GM04504 (cell line): ENCODE results near the gene TTLL5.

ENCODE experiments used
- DNase-seq: peaks from one replicate; pipeline ENCODE4 v3.0.0-alpha.2; 2012; ENCODE audit warnings: low read depth

The TTLL5 gene

DNA sequence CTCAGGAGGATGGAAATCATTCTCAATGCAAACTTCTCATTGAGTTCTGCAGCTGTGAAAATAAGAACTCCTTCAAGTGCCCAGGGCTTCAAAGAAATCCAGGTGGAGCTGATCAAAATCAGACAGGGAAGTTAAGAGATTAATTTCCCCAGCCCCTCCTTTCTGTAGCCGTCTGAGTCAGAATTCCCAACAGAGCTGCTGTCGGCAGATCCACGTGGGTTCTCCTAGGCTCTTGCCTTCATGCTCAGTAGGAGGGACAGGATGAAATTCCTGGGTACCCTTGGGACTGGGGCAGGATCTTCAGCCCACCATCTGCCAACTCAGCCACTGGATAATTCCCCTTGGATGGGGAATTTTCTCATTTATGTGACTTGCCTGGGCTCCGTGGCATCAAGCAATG, 307.4 kb downstream of the TTLL5 start:
- no peak for DNase-seq

DNA sequence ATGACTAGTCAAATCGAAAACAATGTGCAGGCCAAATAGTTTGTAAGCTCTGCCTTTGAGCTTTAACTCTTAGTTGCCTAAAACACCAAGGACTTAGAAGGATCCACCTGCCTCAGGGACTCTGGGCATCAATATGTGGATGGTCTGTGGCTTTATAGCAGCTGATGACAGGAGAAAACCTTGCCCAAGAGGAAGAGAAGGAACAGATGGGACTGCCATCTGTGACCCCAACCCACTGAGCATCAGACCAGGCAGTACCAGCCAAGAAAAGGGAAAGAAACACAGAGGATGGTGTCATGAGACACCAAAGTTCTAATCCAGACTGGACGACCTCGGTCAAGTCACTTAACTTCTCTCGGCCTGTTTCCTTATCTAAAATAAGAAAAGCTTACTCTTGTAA, 308.1 kb downstream of the TTLL5 start:
- DNase-seq: no peak

DNA sequence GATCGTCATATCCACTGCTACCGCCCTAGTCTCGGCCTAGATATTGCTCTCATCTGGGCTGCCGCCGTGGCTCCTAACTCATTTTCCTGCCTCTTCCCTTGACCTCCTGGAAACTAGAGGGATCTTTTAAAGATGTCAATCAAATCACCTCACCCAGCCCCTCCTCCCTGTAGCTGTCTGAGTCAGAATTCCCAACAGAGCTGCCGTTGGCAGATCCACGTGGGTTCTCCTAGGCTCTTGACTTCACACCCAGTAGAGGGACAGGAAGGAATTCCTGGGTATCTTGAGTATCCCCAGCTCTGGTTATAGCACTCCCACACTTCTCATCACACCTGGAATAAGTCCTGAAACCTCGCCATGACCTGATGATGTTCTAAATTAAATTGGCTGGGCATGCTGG, 308.8 kb downstream of the TTLL5 start:
- no peak for DNase-seq

DNA sequence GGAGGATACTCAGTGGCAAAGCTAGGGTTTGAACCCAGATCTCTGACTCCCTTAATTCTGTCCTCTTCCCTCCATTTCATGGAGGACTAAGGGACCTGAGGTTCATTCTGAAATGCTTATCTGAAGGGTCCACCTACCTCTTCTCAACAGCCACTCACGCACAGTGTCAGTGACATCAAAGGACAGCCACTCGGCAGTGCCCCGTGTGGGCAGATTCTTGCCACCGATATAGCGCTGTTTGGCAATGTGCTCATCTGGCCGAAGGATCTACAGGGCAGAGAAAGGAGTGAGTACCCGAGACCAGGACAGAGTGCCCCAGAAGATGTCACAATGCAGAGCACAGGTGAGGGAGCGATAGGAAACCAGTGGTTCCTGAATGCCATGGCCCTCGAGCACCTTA, 309.9 kb downstream of the TTLL5 start:
- DNase-seq: no peak

DNA sequence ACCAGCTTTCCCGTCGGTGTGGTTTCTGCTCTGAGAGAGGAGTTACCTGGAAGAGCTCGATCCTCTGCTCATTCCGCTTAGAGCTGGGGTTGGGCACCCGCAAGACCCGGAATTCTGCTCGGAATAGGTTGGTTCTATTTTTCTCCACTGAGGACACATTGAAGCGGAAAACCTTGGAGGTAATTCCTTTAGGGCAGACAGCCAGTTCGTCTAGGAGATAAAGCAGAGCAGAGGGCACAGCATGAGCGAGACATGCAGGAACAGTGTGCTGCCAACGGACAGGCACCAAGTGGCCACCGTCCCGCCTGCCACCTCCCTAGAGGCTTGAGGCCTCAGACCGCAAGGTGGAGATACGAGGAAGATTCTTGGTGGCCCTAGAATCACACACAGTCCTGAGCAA, 310.5 kb downstream of the TTLL5 start:
- DNase-seq: no peak

DNA sequence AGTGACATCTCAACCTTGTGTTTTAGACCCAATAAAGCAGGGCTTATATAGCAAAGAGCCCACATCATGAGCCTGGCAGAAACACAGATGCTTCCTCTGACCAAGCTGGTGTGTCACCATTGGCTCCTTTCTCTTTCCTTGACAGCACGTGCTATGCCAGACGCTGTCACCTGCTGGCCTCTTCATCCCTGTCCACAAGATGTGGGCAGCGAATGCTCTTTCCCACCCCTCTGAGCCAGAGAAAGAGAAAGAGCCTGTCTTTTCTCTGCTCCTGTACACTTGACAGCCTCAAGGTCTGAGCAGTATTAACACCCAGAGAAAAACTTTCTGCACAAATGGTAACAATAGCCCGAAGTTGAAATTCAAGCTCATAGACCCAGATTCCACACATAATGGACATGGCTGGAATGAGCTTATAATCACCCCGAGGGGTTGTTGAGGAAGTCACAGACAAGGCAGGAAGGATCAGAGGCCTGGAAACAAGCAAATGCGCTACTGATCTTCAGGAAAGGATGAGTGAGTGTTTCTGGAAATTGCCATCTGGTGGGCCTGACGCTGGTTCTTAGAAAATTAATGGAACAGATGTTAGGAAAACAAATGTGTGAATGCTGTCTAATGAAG, 311.9 kb downstream of the TTLL5 start:
- no peak for DNase-seq

DNA sequence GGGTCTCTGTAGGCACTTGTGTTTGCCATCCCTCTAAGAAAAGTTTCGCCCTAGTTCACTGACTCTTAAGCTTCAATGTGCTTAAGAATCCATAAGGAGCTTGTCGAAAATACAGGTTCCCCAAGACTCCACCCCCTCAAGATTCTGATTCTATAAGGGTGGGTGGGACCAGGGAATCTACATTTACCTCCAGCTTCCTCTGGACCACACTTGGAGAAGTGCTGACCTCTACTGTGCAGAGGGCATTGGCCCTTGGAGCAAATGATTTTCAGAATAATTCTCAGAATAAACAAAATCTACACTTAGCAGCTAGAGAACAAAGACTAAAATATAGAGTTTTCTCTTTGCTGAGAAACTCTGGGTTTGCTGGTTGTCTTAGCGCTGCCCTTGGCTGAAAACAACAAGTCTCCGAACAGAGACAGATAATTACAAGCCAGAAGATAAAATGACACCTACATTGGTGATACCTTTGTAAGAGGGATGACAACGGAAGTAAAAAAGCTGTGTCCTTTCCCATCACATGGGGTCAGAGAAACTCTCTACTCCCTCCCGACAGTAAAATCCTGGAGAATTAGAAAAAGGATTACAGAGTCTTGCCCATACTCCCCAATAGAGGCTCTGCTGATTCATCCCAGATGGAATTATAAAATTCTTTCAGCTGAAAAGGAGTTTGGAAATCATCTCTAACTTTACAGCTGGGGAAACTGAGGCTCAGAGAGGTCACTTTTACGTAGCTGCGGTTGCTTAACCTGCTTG, 316.0 kb downstream of the TTLL5 start:
- no peak for DNase-seq

DNA sequence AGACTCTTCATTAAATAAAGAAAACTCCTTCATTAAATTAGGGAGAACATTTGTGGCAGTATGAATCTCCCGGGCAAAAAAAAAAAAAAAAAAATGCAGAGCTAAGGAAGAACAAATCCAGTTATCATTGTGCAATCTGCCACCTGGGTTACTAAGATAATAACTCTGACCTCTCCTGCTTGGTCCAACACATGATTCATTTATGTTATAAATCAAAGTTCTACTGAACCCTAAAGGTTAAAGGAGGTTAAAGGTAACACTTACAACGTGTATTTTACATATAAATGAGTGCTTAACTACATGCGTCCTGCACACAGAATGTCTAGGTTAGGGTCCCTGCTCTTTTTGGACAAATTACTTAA, 316.5 kb downstream of the TTLL5 start:
- no peak for DNase-seq

DNA sequence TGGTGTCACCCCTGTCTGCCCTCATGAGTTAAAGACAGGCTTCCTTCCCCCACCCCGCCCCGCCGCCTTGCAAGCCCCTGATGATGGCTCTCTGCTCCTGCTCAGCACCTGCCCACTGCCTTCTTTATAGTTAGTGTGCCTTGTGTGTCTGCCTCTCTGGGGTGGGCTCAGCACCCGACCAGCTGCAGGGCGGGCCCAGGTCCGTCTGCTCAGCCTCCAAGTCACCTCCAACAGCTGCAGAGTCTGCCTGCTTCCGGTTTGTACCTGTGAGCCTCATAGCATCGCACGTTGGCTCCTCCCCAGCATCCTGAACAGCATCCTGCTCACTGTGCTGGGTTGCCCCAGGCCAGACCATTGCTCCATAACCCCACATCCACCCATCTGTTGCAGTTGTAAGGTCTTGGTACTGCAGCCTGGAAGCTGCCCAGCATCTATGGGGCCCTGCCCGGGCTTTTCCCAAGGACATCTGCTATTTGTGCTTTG, 317.2 kb downstream of the TTLL5 start:
- no peak for DNase-seq

DNA sequence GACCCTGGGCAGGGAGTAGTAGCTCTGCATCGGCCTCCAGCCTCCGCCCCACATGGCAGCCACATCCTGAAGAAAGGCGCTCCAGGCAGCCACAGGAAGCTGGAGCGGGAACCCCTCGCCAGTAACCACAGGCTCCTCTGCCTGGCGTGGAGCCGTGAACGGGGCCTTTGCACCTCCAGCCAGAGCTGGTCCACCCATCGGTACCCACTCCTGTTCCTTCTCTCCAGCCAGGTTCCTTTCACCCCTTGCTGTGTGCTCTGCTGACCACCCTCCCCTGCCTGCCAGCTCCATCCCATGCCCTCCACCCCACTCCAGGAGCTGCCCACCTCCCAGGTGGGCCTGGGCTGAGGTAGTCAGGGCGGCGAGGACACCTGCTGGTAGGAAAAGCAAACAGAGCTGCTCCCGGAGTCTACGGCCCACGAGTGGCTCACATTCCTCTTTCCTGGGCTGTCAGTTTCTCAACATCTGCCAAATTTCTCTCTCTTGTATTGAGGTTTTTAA, 318.1 kb downstream of the TTLL5 start:
- no peak for DNase-seq

DNA sequence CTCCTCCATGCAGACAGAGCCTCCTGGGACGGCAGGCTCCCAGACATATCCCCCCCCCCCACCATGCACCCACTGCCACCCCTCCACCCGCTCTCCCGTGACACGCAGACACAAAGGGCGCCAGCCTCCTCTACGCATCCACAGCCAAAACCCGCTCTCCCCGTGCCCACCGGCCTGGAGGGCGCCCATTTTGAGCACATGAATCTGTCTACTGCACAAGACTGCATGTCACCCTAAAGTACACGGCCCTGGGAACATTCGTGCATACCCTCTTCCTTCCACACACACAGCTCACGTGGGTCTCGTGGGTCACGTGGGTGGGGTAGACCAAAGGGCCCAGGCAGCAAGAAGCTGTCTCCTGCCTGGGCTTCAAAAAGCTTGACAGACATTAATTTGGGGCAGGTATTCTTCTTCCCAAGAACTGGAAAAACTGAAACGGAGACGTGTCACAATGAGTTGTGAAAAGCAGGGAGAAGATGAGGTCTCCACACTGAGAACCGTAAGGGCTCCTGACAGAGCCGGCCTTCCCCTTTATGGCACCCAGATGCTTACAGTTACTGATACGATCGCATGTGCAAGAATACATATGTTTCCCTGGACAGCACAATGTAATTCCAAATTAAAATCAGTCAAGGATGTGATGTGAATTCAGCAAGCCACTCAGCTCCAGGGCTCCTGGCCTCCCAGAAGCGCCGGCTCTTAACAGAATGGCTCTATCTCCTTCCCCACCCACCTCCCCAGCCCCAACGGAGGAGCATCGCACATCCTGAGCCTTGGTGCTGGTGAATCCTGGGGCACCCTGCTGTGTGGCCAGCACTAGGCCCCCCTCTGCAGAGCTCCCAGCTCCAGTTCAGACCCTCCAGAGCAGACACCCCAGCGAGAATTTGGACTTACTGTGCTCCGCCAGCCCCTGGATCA, 318.9 kb downstream of the TTLL5 start:
- no peak for DNase-seq

DNA sequence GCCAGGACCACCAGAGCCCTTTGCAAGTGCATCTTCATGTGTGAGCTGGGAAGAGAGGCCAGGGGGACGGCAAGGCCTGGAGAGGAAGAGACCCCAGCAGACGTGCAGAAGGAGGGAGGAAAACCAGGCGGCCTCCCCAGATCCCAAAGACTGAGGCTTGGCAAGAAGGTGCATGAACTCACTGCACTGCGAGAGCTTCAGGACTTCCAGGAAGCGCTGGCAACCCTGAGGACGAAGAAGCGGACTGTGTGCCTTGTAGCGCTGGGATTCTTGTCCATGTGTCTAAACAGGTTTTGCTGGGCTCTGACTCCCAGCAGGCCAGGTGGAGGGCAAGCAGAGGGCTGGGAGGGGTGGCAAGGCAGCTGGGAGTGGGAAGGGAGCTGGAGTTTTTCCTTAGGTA, 319.8 kb downstream of the TTLL5 start:
- no peak for DNase-seq

DNA sequence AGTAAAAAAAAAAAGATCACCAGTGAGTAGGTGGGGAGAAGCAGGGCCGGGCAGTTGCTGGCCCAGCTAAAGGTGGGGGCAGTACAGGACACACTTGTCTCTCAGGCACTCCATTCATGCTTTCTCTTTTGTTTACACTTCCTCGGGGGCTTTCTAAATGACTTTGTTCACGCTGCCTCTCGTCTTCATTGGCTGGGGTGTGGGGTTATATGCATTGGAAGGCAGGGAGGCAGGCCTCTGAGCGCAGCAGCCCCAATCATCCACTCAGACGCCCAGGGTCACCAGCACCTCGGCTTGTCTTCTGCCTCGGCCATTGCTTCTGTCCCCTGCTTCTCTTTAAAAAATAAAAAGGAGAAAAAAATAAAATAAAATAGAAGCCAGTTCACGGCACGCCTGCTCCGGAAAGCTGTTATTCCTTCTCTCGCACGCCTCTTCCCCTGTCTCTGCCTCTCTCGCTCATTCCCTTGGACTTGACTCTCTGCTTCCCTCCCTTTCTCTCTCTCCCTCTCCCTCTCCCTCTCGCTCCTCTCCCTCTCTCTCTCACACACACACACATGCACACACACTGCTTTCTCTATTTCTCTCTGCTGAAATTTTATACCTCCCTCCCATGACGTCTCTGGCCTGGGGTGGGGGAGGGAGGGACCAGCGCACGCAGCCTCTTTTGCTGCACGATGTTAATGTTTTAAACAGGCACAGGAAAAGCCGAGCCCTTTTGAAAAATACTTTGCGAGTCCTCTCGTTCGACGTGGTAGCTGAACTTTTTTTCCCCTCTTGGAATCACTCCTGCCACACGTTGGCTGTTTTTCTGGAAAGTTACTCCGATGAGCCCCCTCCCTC, 320.6 kb downstream of the TTLL5 start, which contains the start of gene TGFB3:
Gene TGFB3, minus strand, starts transcription at position 570 of the 840 bp plus-strand sequence. CDS start 1,102 bp downstream, outside the sequence.
- DNase-seq: peak; percentile 72

DNA sequence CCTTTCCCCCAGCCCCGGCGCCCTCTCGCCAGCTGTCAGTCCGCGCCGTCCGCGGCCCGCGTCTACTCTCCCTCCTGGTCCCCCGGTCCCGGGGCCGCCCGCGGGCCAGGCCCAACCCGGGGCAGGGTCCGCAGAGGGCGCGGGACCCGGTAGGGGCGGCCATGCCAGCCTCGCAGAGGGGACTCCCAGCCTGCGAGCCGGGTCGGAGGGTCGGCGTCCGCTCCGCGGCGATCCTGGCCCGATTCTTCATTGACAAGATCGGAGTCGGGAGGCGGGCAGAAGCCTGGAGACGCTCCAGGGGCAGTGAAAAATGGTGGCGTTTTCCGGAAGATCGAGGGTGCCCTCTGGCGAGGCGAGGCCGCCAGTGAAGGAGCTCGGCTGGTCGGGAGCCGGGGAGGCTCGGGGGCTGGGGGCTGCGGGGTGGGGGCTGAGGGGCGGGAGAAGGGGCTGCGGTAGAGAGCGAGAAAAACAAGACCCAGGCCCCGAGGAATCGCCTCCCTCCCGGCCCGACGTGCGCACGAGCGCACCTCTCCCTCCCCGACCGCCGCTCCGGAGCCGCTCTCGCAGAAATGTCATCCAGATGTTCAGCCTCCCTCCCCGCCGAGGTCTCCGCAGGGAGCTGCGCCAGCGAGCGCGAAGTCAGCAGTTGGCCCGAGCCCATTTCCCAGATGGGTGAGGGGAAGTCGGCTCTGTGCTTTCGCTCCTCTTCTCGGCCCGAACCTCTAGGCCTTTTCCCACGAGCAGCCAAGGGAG, 321.4 kb downstream of the TTLL5 start:
- peak; percentile 65 for DNase-seq

DNA sequence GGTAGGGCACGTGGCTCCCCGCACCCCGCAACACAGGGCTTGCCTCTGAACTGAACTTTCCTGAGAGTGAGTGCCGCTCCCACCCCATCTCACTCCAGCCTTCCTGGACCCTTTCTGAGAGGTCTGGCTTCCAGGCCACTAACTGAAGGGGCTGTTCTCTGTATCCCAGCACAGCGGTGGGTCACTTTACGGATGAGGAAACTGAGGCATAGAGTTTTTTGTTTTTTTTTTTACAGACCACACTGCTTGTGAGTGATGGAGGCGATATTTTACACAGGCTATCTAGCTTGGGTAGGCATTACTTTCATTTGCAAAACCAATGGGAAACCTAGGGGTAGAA, 321.9 kb downstream of the TTLL5 start:
- no peak for DNase-seq

DNA sequence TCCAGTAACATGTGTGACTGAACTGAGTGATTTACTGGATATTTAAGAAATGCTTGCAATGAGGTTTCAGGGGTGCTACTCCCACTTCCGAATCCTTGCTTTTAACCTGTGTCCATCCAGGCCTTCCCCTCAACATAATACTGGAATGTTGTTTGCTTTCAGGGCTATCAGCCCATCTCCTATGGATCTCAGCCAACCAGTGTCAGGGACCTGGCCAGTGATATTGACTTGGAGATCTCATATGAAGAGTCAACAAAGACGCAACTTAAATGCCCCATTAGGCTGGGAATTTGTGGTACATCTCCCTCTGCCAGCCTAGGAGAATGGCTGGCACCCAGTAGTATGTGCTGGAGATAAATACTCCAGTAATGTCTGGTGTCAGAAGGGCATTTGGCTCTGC, 323.6 kb downstream of the TTLL5 start:
- no peak for DNase-seq

DNA sequence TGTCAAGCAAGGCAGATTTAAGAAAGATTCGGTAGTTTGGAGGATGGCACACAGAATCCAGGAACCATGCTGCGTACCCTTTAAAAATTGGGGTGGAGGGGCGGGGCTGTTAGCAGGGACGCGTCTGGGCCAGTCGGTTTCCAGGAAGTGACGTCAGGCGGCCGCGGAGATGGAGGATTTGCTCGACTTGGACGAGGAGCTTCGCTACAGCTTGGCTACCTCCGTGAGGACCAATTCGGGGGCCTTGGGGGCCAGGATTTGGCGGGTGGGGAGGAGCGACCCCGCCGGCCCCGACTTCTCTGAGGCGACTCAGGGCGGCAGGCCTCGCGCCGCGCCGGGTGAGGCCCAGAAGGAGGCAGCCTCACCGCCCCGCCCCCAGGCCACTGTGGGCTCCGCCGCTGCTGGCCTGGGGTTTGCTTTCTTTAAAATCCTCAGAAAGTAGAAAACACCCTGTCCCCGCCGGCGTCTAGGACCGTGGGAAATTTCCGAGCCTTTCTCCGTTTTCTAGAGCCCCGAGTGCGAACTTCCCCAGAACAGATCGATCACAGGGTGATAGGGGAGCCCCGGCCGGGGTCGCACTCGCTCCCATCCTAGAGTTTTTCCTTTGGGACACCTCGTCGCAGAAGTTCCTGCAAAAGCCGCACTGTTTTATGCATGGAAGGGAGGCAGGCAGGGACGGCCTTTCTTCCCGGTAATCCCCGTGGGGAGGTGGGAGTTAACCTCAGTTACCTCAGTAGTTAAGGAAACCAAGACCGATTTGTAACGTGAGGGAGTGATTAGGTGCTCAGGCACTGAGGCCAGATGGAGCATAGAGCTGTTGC, 324.8 kb downstream of the TTLL5 start, which contains the start of gene IFT43:
Gene IFT43, plus strand, starts transcription at position 146 of the 821 bp plus-strand sequence. Its CDS starts 24 bp downstream, at position 170.
- peak; percentile 45 for DNase-seq

DNA sequence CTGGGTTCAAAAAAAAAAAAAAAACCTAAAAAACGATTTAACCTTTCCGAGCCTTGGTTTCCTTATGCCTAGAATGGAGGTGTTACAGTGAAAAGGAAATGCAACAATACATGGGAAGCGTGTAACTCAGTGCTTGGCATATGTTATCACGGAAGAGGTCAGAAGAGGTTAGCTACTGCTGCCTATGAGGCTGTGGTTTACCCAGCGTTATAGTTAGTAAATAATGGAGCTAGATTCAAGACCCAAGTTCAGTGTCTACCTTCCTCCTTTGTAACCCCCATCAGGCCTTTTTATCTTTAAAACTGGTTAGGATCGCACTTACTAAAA, 325.4 kb downstream of the TTLL5 start:
- no peak for DNase-seq

DNA sequence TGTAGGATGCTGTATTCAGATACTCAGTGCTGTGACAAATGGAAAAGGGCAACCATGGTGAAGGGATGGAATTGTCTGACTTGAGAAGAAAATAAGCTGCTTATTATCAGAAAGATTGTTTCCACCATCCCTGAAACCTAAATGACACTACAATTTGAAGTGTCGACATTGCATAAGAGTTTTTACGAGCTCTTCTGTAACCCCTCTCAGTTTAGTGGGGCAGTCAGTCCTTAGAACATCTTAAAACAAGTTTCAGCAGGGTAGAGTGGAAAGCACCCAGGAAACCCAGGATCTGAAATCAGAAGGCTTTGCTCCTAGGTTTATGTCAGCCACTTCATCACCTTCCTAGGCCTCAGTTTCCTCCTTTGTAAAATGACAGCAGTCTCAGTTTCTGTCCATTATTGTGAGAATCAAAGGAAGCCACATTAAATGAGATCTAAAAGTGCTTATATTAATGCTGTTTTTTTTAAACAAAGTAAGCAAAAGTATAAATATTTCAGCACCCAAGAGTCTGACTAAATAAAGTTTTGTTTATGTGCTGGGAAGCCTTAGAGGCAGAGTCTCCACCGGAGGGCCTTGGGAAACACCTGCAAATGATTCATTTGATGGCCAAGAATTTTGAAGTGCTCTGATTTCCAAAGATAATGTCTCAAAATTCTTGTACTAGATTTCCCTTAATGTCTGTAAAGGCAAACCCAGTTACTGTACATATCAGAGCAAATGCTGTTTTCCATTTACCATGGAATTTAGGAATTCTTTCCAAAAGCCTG, 326.3 kb downstream of the TTLL5 start:
- DNase-seq: no peak
